ENCODE measurements around the gene MARK1. TPM values are rescaled to one million over a fixed set of nuclear protein-coding genes. Genes with fewer than 3 reads are reported as not detected.

The MARK1 gene
- total and polyA plus RNA-seq, 9 of the 15 experiments (the other 6 are each of a cell fraction or from before 2014, with no cell fraction given): not detected

- no peak for TF ChIP-seq ARID3A (IDR thresholded peaks at IDR 0.05; ENCODE audit: borderline replicate concordance, low read depth, low read length)
- TF ChIP-seq ATF3 (IDR thresholded peaks at IDR 0.05): no peak
- no peak for TF ChIP-seq ATF3 (CRISPR knock-in tag; conservative IDR thresholded peaks at IDR 0.05)
Measured at GRCh38 chr1:220529521-220530020, 1.6 kb downstream of the MARK1 start (continued).

- intact Hi-C loops (cut with micrococcal nuclease): no loop called here
Measured at GRCh38 chr1:220533504-220534109, 5.7 kb downstream of the MARK1 start.

More at GRCh38 chr1:220533504-220534109, 5.7 kb downstream of the MARK1 start:
- no peaks in the 10 kb centered on the region for H3K9me1 ChIP-seq (ENCODE audit: control insufficient read depth, insufficient read depth, low read length)
- H3K4me2 ChIP-seq (ENCODE audit: insufficient read depth, low read length): no peak overlapping the region
- TF ChIP-seq KAT2B (IDR thresholded peaks at IDR 0.05; ENCODE audit: low read depth, low read length) (no peak), PHB (CRISPR knock-in tag; IDR thresholded peaks at IDR 0.05) (no peak), HMGN3 (IDR thresholded peaks at IDR 0.05; ENCODE audit: borderline replicate concordance, extremely low read depth, insufficient read length, low read depth, low read length) (no peak), SRSF7 (optimal IDR thresholded peaks at IDR 0.05; ENCODE audit: low read depth, low read length) (no peak), SIRT6 (IDR thresholded peaks at IDR 0.05; ENCODE audit: low read depth, low read length) (no peak), ZNF561 (CRISPR knock-in tag; conservative IDR thresholded peaks at IDR 0.05) (no peak), ZNF143 (CRISPR knock-in tag; IDR thresholded peaks at IDR 0.05) (no peak), ELF2 (CRISPR knock-in tag; IDR thresholded peaks at IDR 0.05) (no peak), CTBP1 (IDR thresholded peaks at IDR 0.05; ENCODE audit: borderline replicate concordance) (no peak), ZNF408 (CRISPR knock-in tag; IDR thresholded peaks at IDR 0.05; ENCODE audit: low read depth) (no peak), HMGXB4 (CRISPR knock-in tag; IDR thresholded peaks at IDR 0.05) (no peak), SNIP1 (IDR thresholded peaks at IDR 0.05; ENCODE audit: low read depth) (no peak)
- H3K4me3 ChIP-seq: no peak overlapping the region
- FAIRE-seq (no peak), DNase-seq (ENCODE audit: extremely low read depth in 1 of 4, low spot score in 3 of 4) (no peak), ATAC-seq (no peak)
- peaks cover 0 to 4% of the 10 kb centered on the region in 2 experiments; a peak in 2 of 5 replicates for H3K4me1 ChIP-seq (replicated peaks in 1 of 2; ENCODE audit: control insufficient read depth in 2 of 2, insufficient read depth in 2 of 2, low read length in 2 of 2)
- H3K9me3 ChIP-seq (replicated peaks; ENCODE audit: control insufficient read depth, insufficient read depth, low read depth, low read length): no peaks in the 10 kb centered on the region
- H3K27me3 ChIP-seq (ENCODE audit: control insufficient read depth in 2 of 2, insufficient read depth in 2 of 2, low read length in 2 of 2): peaks cover 8 to 9% of the 10 kb centered on the region in 2 experiments
- BruUV-seq (replicated peaks): no TSS peak
- POLR2A ChIA-PET: no interaction called here
- no peak overlapping the region for H3K9ac ChIP-seq (ENCODE audit: insufficient read depth in 1 of 2, low read depth in 2 of 2, low read length in 2 of 2)
- no peaks in the 10 kb centered on the region for H3K79me2 ChIP-seq (ENCODE audit: control insufficient read depth, insufficient read depth, low read length)
- CTCF ChIA-PET (ENCODE audit: low intra/inter-chr PET ratio): no interaction called here
- in situ Hi-C loops (cut with MboI): no loop called here
- no peak overlapping the region for H3K27ac ChIP-seq (ENCODE audit: extremely low read depth, low read depth, low read length)
- no peaks in the 10 kb centered on the region for H4K20me1 ChIP-seq (replicated peaks; ENCODE audit: control insufficient read depth, insufficient read depth, low read length)
- no peak overlapping the region for H2AFZ ChIP-seq (ENCODE audit: low read depth, low read length)
- WGBS (ENCODE audit: insufficient coverage, low coverage, missing lambda C conversion rate): 0% methylated on average over 2 of the region's 2 CpGs
- H3K36me3 ChIP-seq (ENCODE audit: control insufficient read depth, insufficient read depth, low read length): no peaks in the 10 kb centered on the region

Measured in K562 (cell line).